GM19438 (cell line): ENCODE data around the gene STK32B.
"Not testable (repeated sequence)": the region's sequence is repeated elsewhere in the genome, so short reads cannot be mapped to it uniquely, and the experiment has no call there.

Experiments used
- ATAC-seq: cut with Tn5 transposase; IDR thresholded peaks from one replicate; pipeline ENCODE4 v1.9.1; 2021; ENCODE audit warnings: low read depth; ENCODE audit not compliant: unreplicated experiment

Gene STK32B

DNA sequence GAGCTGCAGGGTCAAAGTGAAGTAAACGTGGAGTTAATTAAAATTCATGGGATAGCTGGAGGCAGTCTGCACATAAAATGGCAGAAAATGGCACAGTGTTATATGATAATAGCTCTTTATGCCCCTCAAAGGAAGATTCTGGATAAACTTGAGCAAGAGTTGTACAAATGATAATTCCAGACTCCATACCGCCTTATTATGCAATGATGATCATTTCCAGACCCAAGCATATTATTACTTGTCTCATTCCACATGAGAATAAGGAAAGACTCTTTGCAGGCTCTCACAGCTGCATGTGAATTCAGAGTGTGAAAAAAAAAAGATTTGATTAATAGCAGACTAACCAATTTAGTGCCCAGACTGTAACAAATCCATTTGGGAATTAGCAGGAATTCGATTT is 105.4 kb downstream of the STK32B start:
- no peak for ATAC-seq

DNA sequence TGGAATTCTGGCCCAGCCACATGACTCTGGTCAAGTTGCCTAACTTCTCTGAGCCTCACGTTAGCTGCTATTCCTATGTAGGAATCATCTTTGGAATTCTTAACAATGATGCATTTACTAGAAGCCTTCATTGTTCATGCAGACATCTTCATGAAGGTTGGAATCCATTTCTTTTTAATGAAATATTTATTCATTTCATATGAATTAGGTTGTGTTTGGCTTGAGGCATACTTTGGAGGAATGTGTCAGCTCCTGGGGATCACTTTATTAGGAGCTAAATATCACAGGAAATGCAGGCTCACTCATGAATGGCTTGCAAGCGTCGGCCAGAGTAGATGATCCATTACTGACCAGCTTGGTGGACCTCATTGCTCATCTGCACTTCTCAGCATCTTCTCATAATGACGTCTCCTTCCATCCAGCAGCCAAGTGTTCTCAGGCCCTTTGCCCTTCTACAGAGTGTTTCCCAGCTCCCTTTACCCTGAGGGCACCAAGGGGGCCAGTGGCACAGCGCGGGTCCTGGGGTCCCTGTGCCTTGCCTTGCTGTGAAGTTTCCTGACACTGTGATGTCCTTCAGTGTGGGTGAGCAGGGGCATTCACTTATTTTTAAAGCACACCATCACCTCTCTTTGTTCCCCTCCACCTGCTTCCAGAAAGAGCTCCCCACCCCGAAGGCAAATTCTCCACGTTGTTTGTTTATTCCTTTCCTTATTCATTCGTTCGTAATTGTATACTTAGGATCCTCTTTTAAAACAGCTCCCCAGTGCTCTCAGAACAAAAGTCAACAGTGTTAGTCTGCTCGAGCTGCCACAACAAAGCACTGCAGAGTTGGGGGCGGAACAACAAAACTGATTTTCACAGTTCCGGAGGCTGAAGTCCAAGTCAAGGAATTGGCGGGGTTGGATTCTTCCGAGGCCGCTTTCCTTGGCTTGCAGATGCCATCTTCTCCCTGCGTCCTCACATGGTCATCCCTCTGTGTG is 106.8 kb downstream of the STK32B start:
- ATAC-seq: no peak

- ATAC-seq: no peak
Measured at GRCh38 chr4:5158825-5159224, 107.5 kb downstream of the STK32B start.

DNA sequence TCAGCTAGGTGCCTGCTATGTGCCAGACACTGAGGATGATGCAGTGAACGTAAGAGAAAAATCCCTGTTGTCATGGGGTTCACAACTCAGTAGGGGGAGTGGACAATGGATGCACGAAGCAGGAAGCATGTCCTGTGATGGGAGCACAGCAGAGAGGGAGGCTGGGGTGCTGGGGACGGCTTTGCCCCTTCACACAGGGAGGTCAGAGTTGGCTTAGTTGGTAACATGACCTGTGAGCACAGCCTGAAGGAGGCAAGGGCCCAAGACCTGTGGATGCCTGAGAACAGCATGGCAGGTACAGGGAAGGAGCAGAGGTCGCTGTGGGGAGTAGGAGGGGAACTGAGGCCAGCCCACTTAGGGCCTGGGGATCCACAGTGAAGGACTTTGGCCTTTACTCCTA is 109.4 kb downstream of the STK32B start:
- ATAC-seq: no peak

GRCh38 chr4:5162909-5163508 is 111.7 kb downstream of the STK32B start:
- ATAC-seq: no peak

GRCh38 chr4:5164221-5164912 is 113.1 kb downstream of the STK32B start:
- no peak for ATAC-seq

DNA sequence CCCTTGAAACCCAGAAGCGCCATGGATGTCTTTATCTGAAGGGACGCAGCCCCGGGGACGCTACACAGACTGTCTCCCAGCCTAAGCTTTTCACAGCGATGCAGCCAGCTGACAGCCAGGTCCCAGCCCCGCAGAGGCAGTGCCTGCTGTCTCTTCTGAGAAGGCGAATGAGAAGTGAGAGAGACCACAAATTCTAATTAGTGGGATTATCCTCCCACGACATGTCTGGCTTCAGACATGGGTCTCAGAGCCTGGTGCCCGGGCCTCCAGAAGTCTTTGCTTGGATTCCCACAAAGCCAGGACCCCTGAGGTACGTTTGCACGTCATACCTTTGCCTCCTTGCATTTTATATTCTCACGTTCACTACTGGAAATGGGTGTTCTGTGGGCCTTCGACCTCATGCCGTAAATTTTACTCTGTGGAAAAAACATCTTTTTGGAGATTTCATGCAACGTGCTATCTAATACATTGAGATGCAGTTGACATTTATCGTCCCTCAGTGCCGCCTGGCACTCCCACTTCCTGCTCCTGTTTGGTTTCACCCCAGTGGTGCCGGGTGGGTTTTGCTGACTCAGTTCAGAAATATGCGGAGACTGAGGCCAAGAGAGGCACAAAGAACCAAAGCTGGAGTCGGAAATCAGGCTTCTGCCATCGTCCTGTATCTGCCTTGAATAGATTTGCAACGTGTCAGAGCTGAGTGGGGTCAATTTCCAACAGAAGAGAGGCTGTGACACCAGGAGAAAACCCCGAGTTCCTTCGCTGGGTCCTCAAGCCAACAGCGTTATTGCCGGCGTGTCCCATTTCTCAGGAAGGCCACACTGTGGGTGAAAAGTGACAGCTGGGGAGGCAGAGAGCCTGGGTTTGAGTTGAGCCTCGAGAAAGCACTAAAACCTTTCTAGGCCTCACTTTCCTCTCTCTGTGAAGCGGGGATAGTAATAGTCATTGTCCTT is 114.4 kb downstream of the STK32B start:
- ATAC-seq: no peak

DNA sequence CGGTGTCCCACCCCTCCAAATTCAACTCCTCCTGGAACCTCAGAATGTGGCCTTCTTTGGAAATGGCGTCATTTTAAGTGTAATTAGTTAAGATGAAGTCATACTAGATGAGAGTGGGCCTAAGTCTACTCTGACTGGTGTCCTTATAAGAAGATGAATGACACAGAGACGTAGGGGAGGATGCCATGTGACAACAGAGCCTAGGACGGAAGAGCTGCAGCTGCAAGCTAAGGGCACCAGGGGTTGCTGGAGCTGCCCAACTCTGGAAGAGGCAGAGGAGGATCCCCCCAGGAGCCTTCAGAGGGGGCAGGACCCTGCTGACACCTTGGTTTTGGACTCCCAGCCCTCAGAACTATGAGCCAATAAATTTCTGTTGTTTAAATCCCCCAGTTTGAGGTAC is 115.1 kb downstream of the STK32B start:
- ATAC-seq: no peak

DNA sequence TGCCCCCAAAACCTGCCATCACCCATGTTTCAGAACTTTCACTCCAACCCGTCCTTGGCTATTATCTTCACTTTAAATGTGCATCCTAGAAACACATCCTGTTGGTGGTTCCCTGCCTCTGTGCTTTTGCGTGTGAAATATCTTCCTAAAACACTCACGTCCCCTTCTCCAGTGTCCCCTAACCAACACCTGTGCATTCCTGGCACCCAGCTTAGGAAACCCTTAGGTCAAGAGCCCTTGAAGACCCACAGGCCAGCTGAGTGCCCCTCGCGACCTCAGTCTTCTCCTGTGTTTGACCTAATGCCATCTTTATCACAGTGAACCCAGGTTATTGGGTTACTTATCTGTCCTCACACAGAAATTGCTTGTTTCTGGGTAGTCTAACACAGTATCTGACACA is 117.6 kb downstream of the STK32B start:
- ATAC-seq: no peak

DNA sequence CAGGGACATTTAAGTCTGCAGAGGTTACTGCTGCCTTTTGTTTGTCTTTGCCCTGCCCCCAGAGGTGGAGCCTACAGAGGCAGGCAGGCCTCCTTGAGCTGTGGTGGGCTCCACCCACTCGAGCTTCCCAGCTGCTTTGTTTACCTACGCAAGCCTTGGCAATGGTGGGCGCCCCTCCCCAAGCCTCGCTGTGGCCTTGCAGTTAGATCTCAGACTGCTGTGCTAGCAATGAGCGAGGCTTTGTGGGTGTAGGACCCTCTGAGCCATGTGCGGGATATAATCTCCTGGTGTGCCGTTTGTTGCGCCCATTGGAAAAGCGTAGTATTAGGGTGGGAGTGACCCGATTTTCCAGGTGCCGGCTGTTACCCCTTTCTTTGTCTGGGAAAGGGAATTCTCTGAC is 124.6 kb downstream of the STK32B start:
- not testable (repeated sequence) for ATAC-seq

- no peak for ATAC-seq
Measured at GRCh38 chr4:5184606-5185005, 133.3 kb downstream of the STK32B start.

DNA sequence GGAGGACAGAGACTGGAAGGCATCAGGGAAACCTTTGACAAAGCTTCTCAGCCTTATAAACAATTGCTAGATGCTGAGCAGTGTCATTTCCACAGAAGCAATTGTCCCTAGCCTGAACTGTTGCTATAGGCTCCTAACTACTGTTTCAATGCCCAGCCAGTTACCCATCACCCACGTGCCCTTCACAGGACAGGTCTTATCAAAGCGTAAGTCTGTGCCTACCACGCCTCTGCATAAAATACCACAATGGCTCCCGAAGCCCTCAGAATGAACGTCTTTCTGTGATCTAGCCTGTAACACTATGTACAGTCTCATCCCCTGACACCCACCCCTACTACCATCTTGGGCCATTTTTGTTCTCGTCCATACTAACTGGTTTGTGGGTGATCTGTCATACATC is 134.3 kb downstream of the STK32B start:
- no peak for ATAC-seq

GRCh38 chr4:5186271-5187064 is 135.2 kb downstream of the STK32B start:
- ATAC-seq: no peak

DNA sequence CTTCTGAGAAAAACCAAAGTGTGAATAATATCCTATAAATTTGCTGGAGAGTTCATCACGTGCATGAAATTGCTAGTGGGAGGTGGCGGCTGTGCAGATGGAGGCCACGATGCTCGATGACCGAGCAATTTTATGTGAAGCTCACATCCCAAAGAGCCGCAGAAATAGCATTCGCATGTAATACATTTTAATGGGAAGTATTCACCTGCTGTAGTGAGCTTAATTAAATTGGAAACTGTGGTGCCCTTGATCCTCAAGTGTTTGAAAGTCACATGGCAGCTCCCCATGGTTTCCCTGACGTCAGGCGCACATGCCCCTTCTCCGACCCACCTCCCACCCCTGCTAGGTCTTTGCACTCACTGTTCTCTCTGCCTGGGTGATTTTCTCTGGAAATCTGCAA is 136.8 kb downstream of the STK32B start:
- ATAC-seq: no peak

DNA sequence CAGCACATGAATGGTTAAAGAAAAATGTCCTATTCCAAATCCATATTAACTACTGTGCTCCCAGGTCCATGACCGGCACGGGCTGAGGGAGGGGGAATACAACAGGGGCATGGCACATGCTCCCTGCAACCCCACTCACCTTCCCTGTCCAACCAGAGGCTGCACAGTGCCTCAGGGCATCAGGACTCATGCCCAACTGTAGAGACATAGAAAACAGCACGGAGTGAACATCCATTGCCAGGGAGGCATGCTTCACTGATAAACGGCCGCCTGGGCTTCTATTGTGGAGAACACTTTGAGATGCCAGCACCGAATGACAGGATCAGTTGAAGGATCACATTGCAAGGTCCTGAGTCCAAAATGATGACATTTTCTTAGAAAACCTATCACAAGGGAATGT is 140.6 kb downstream of the STK32B start:
- no peak for ATAC-seq

DNA sequence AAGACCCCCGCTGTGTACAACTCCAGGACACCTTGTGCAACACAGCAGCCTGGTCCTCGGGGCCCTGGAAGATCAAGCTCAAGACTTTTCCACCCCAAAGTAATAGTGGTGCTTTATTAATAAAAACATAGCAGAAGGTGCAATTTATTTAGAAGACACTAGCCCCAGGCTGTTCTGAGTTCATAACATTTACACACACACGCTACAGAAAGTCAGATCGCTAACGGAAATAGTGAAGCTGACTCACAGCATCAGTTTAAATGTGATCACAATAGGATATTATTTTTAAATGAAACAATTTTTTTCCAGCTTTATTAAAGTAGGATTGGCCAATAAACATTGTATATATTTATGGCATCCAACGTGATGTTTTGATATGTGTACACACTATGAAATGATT is 141.0 kb downstream of the STK32B start:
- ATAC-seq: no peak

GRCh38 chr4:5192678-5193077 is 141.4 kb downstream of the STK32B start:
- no peak for ATAC-seq

DNA sequence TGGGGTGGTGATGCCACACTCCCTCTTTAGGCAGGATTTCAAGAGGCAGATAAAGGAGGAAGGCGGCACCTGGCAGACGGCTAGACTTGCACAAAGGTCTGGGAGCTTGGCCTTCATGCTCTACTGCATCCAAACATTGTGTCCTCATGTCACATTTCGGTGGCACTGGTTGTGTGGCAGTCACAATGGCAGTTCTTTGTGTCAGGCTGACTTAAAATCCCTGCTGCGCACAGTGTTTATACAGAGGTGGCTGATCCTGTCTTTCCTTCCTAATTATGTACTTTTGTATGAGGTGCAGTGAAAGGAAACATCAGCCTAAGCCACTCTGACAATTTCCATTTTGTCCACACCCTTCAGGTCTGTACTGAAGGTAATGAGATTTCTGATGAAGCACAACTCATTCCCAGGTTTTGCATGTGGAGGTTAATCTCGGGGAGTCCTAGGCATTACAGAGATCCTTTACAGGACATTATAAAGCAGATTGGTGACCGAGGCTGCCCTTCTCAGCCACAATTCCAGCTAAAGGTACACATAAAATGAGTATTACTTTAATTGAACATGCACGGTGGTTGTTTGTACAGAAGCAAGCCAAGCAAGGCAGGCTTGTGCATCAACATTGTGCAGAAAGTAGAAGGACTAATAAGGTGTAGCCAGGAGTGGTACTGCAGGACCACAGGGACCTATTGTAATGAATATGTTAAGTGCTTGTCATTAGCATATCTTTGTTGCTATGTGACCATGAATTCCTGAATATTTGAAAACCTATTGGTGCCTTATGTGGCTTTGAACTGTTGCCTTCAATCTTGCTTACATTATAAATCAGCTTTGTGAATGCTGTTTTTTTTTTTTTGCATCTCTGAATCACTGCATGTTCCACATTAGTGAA is 147.6 kb downstream of the STK32B start:
- ATAC-seq: no peak

DNA sequence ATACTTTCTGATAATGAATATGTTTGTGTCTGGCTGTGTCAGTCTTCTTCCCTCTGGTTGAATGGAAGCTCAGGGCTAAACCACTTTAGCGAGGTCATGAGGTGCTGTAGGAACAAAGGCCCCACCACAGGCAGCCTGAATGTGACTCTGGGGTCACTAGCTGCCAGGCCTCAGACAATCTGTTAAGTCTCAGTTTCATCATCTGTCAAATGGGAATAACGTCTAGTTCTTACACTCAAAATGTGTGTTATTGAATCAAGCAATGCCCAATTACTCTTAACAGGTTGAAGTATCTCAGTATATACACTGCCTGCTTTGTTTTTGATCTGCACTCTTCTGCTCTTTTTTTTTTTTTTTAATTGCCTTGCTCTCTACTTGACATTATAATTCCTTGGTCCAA is 148.6 kb downstream of the STK32B start:
- ATAC-seq: no peak
